H1 (cell line): Measurements from ENCODE around the gene NCF2.

Source experiments
- EGR1 ChIP-seq: IDR thresholded peaks from 2 replicates; pipeline ENCODE4 v1.6.1; 2011; ENCODE audit warnings: low read depth, low read length, borderline replicate concordance
- EZH2 ChIP-seq: fragments of 200-600 bp; sonication (generic); IDR thresholded peaks from 2 replicates; pipeline ENCODE4 v1.7.1; 2012; ENCODE audit warnings: low read depth, mild to moderate bottlenecking, moderate library complexity, low read length, inconsistent platforms; ENCODE audit not compliant: severe bottlenecking
- JUN ChIP-seq: IDR thresholded peaks from 2 replicates; pipeline ENCODE4 v1.6.1; 2011; ENCODE audit warnings: low read depth, mild to moderate bottlenecking, improper control_type of control experiment, low read length
- PHF8 ChIP-seq: fragments of 200-600 bp; sonication (generic); conservative IDR thresholded peaks from 2 replicates; pipeline ENCODE4 v1.7.1; 2012; ENCODE audit warnings: low read depth, mild to moderate bottlenecking, inconsistent platforms, low read length, moderate library complexity
- POLR2A ChIP-seq, 2 experiments: IDR thresholded peaks; 1 replicate in 1 of 2; 2 replicates in 1 of 2; pipeline ENCODE4 v1.6.1; 2011; ENCODE audit warnings: low read depth in 2 of 2, low read length in 2 of 2, mild to moderate bottlenecking in 2 of 2; ENCODE audit errors: control extremely low read depth in 1 of 2
- TF ChIP-seq, protein P1 (sequence below), 3 experiments: IDR thresholded peaks; 1 replicate in 2 of 3; 2 replicates in 1 of 3; pipeline versions ENCODE4 v1.5.1 to v1.6.1; 2011; ENCODE audit warnings: low read length in 3 of 3, mild to moderate bottlenecking in 3 of 3, inconsistent platforms in 2 of 3, low read depth in 1 of 3, moderate library complexity in 1 of 3; ENCODE audit not compliant: insufficient read depth in 1 of 3; ENCODE audit errors: control extremely low read depth in 1 of 3
- TF ChIP-seq, protein P2 (sequence below): IDR thresholded peaks from 2 replicates; pipeline ENCODE4 v1.6.1; 2011; ENCODE audit warnings: low read length, improper control_type of control experiment

DNA sequence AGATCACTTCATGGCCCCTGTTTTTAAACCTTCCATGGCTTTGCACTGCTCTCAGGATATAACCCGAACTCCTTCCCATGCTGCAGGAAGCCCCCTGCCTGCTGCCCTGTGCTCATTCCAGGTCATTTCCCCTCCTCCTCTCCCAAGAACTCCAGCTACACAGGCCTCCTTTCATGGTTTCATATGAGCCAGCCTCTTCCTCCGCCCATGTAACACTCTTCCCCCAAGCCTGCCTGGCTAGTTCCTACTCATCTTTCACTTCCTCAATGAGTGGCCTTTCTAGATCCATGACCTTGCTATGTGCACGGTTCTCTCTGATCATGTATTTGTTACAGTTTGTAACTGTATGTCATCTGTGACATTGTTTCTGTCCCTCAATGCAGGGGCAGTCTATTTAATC is 3.1 kb upstream of the NCF2 start:
- TF ChIP-seq POLR2A (IDR thresholded peaks at IDR 0.05; ENCODE audit: control extremely low read depth in 1 of 2, low read depth in 2 of 2, low read length in 2 of 2) (no peak), PHF8 (no peak), EZH2 (no peak), EGR1 (no peak), JUN (no peak)
- TF ChIP-seq, protein P1, sequence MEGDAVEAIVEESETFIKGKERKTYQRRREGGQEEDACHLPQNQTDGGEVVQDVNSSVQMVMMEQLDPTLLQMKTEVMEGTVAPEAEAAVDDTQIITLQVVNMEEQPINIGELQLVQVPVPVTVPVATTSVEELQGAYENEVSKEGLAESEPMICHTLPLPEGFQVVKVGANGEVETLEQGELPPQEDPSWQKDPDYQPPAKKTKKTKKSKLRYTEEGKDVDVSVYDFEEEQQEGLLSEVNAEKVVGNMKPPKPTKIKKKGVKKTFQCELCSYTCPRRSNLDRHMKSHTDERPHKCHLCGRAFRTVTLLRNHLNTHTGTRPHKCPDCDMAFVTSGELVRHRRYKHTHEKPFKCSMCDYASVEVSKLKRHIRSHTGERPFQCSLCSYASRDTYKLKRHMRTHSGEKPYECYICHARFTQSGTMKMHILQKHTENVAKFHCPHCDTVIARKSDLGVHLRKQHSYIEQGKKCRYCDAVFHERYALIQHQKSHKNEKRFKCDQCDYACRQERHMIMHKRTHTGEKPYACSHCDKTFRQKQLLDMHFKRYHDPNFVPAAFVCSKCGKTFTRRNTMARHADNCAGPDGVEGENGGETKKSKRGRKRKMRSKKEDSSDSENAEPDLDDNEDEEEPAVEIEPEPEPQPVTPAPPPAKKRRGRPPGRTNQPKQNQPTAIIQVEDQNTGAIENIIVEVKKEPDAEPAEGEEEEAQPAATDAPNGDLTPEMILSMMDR (IDR thresholded peaks at IDR 0.05; ENCODE audit: control extremely low read depth in 1 of 3, insufficient read depth in 1 of 3, low read depth in 1 of 3, low read length in 3 of 3): no peak
- TF ChIP-seq, protein P2, sequence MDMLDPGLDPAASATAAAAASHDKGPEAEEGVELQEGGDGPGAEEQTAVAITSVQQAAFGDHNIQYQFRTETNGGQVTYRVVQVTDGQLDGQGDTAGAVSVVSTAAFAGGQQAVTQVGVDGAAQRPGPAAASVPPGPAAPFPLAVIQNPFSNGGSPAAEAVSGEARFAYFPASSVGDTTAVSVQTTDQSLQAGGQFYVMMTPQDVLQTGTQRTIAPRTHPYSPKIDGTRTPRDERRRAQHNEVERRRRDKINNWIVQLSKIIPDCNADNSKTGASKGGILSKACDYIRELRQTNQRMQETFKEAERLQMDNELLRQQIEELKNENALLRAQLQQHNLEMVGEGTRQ: no peak
